Anterior cingulate cortex (tissue), 58 donors: ENCODE data around the gene OR56A4.
"Not testable (repeated sequence)": the region's sequence is repeated elsewhere in the genome, so short reads cannot be mapped to it uniquely, and the experiment has no call there.

Experiments
- DNase-seq, 58 donors: peaks; one replicate each; lab custom pipeline; 2025; lab: John Stamatoyannopoulos, UW

The OR56A4 gene

GRCh38 chr11:5966958-5967357 lies 39.8 kb downstream of the OR56A4 start:
- no peak for DNase-seq

GRCh38 chr11:5960704-5961320 lies 45.9 kb downstream of the OR56A4 start:
- not testable (repeated sequence) for DNase-seq

GRCh38 chr11:5955586-5955985 lies 51.2 kb downstream of the OR56A4 start:
- no peak for DNase-seq
